ENCODE data around the gene TRAF5. TPM values are rescaled to one million over a fixed set of nuclear protein-coding genes. Genes with fewer than 3 reads are reported as not detected.
A peak's percentile ranks its signal among the peaks of the same experiment; 100 is the strongest.

TRAF5 gene
- 17.0 and 17.6 TPM in 2 replicates for total RNA-seq
- 7.8 and 8.5 TPM in 2 replicates for polyA plus RNA-seq
- polyA plus RNA-seq (2011; cell fraction: cytosol; rRNA removed) = 4.7 and 6.4 TPM in 2 replicates
- 38.4 and 40.0 TPM in 2 replicates for polyA plus RNA-seq (2011; cell fraction: nucleus; rRNA removed)
- polyA plus RNA-seq (2012) = 9.8 and 11.3 TPM in 2 replicates
- 13.2 and 19.3 TPM in 2 replicates for polyA minus RNA-seq
- polyA minus RNA-seq (2011; cell fraction: cytosol; rRNA and poly(A)+ RNA removed) = 4.5 TPM
- polyA minus RNA-seq (2011; cell fraction: nucleus; rRNA and poly(A)+ RNA removed) = 17.5 and 18.1 TPM in 2 replicates
- percentile 64 among the genes with signal in this experiment for Bru-seq, nascent RNA
- BruChase-seq, experiment 1, labeled RNA remaining after a 6-hour chase = percentile 64 among the genes with signal in this experiment
- percentile 81 among the genes with signal in this experiment for BruChase-seq, experiment 2, labeled RNA remaining after a 2-hour chase
- long read RNA-seq, partial matches to known transcripts = 5 of 12 reads
- long read RNA-seq, other reads (novel, unspliced or antisense) = 3 of 12 reads

- peak within 1 kb of the TSS; percentile 66 to 78 (median 71) for H3K4me3 ChIP-seq (replicated peaks in 1 of 3; ENCODE audit: insufficient read depth in 1 of 3, low read depth in 1 of 3, low read length in 3 of 3)
- H4K20me1 ChIP-seq (replicated peaks; ENCODE audit: control insufficient read depth, extremely low read depth, insufficient read depth, low read length) = no peaks in the 10 kb centered on the region
- BruUV-seq (replicated peaks) = no TSS peak
- intact Hi-C loops (cut with micrococcal nuclease) = loop anchor here (1.0 kb wide), 3 partner anchors 56 to 253 kb away; partner anchors contain the start of gene SLC30A1
- H3K27ac ChIP-seq (ENCODE audit: insufficient read depth, low read depth, low read length) = no peak within 1 kb of the TSS
- peak within 1 kb of the TSS; percentile 64 for H3K4me2 ChIP-seq (ENCODE audit: insufficient read depth, low read length)
- dilution Hi-C loops (cut with MboI; ENCODE audit: extremely low pct_ligation_motif_present, low sequenced_read_pairs) = no loop called here
- peak within 1 kb of the TSS; percentile 90 for H2AFZ ChIP-seq (ENCODE audit: low read depth, low read length)
- no peak for TF ChIP-seq POLR2AphosphoS5 (IDR thresholded peaks at IDR 0.05; ENCODE audit: insufficient read depth, low read depth, low read length)
- no peak for TF ChIP-seq FOS (IDR thresholded peaks at IDR 0.05; ENCODE audit: borderline replicate concordance, insufficient read depth, low read length)
- TF ChIP-seq JUN (IDR thresholded peaks at IDR 0.05; ENCODE audit: borderline replicate concordance, insufficient read depth, insufficient read length, low read depth) = no peak
- no peak for TF ChIP-seq CTCF (IDR thresholded peaks at IDR 0.05; ENCODE audit: extremely low read depth in 1 of 2, insufficient read depth in 1 of 2, low read depth in 1 of 2, low read length in 2 of 2)
- TF ChIP-seq EZH2 (IDR thresholded peaks at IDR 0.05; ENCODE audit: borderline replicate concordance, low read depth, low read length, severe bottlenecking) = no peak
- TF ChIP-seq MAX (IDR thresholded peaks at IDR 0.05; ENCODE audit: insufficient read depth, insufficient read length) = no peak
- TF ChIP-seq POLR2A (IDR thresholded peaks at IDR 0.05; ENCODE audit: low read depth, low read length) = no peak
- no peak for TF ChIP-seq GATA2 (IDR thresholded peaks at IDR 0.05; ENCODE audit: insufficient read depth, insufficient read length, low read depth, low read length)
- ChIA-PET POLR2A (interaction anchor here (0.6 kb wide), 1 partner anchor 174 kb away, joined by 6 read pairs; no protein-coding TSS in a partner anchor), CTCF (interaction anchor here (0.7 to 3.9 kb wide), 11 partner anchors 8 to 188 kb away, joined by 3 to 17 read pairs (median 5); no protein-coding TSS in a partner anchor)
- DNase-seq (ENCODE audit: low read depth, low spot score) = peak; percentile 40
- no peaks in the 10 kb centered on the region for H3K9me1 ChIP-seq (replicated peaks; ENCODE audit: control insufficient read depth, extremely low read depth, insufficient read depth, low read length)
- H3K9ac ChIP-seq (replicated peaks; ENCODE audit: extremely low read depth, insufficient read depth, low read length) = peak within 1 kb of the TSS; percentile 48
- H3K27me3 ChIP-seq (ENCODE audit: control insufficient read depth in 2 of 2, insufficient read depth in 2 of 2, low read length in 2 of 2) = no peaks in the 10 kb centered on the region
- H3K9me3 ChIP-seq (replicated peaks; ENCODE audit: control insufficient read depth, insufficient read depth, low read length) = no peaks in the 10 kb centered on the region
- FAIRE-seq = peak; percentile 67
- no peaks in the 10 kb centered on the region for H3K36me3 ChIP-seq (ENCODE audit: control insufficient read depth in 2 of 2, extremely low read depth in 1 of 2, insufficient read depth in 2 of 2, low read length in 2 of 2)
- H3K4me1 ChIP-seq (ENCODE audit: control insufficient read depth, extremely low read depth, insufficient read depth, low read length) = peaks cover 3% of the 10 kb centered on the region
- no peaks in the 10 kb centered on the region for H3K79me2 ChIP-seq (ENCODE audit: control insufficient read depth, insufficient read depth, low read length)
These were observed at the start of gene TRAF5 for GRCh38 chr1:211326528-211327345. TRAF5 (plus strand) TSS chr1:211326833; CDS start chr1:211353240, 26,407 bp downstream.

Data from endothelial cell of umbilical vein (primary cell).